Activated CD8-positive, alpha-beta memory T cell treated with anti-CD3 and anti-CD28 coated beads, Interleukin-2, amount 10 ng/mL, durations not matched to agents 7 days and 5 days (primary cell): ENCODE data around the gene CARMIL1. TPM values are rescaled to one million over a fixed set of nuclear protein-coding genes. Genes with fewer than 3 reads are reported as not detected.
"Not testable (repeated sequence)": the region's sequence is repeated elsewhere in the genome, so short reads cannot be mapped to it uniquely, and the experiment has no call there.

Experiments used
- ATAC-seq: fragments of 150-1000 bp; cut with Tn5 transposase; one replicate; pipeline ENCODE4 v1.10.0; 2021; ENCODE audit warnings: moderate library complexity
- CTCF ChIA-PET: fragments of 350-600 bp; sonication (Branson Sonifier 250); formaldehyde crosslinking; loops from one replicate; lab custom pipeline; 2021; ENCODE audit warnings: antibody characterized with exemption; lab: Charles Lee
- DNase-seq: peaks from one replicate; pipeline ENCODE4 v3.0.0-alpha.2; 2020
- H3K27ac Mint-ChIP-seq: one replicate; pipeline ENCODE4 v1.8.0; 2021; ENCODE audit warnings: mild to moderate bottlenecking, mixed read lengths
- H3K27me3 Mint-ChIP-seq: one replicate; pipeline ENCODE4 v1.8.0; 2021; ENCODE audit warnings: mixed read lengths
- H3K36me3 Mint-ChIP-seq: one replicate; pipeline ENCODE4 v1.8.0; 2021; ENCODE audit warnings: mild to moderate bottlenecking, mixed read lengths
- H3K4me1 Mint-ChIP-seq: one replicate; pipeline ENCODE4 v1.8.0; 2021; ENCODE audit warnings: mixed read lengths
- H3K4me3 Mint-ChIP-seq: one replicate; pipeline ENCODE4 v1.8.0; 2021; ENCODE audit warnings: mild to moderate bottlenecking, moderate library complexity, mixed read lengths
- H3K9me3 Mint-ChIP-seq: one replicate; pipeline ENCODE4 v1.8.0; 2022; ENCODE audit warnings: low read depth, mixed read lengths
- total RNA-seq, 2 experiments: library from RNA; stranded (reverse); gene quantifications; one replicate each; pipeline ENCODE4 v1.2.3, GENCODE V29; 2021

The CARMIL1 gene
- total RNA-seq, 2 experiments from 2014 or later: 3.4 to 3.8 TPM

DNA sequence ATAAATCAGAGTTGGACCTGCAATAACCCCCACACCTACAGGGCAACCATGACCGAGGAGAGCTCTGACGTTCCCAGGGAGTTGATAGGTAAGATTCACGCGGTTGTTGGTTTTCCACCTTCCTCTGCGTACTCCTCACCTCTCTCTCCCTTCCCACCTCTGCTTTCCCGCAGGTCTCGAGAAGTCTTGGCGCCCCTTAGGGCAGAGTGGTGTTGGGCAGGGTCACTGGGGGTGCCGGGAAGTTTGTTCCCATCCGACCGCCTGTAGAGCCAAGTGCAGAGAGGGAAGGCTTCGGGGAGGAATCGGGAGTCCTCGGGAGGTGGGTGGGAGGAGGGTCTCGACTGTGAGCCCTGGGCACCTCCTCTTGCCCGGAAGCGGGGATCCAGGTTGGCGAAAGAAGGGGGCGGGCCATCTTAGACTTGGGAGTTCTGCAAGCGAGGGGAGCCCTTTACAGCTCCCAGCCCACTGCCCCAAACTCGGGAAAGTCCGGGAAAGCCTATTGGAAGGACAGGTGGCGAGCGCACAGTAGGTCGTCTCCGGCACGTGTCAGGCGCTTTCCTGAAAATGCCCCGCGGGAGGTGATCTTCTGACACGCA is 672 bp downstream of the CARMIL1 start:
- peaks cover 18% of the 10 kb centered on the region for H3K27me3 Mint-ChIP-seq
- DNase-seq: peak; percentile 42
- no peak overlapping the region for H3K27ac Mint-ChIP-seq
- peak; percentile 4 for ATAC-seq
- CTCF ChIA-PET: interaction anchor here (0.6 to 4.7 kb wide), 25 partner anchors 8 to 509 kb away, joined by 3 to 104 read pairs (median 5); no protein-coding TSS in a partner anchor
- H3K9me3 Mint-ChIP-seq: no peaks in the 10 kb centered on the region
- H3K36me3 Mint-ChIP-seq: no peaks in the 10 kb centered on the region
- H3K4me1 Mint-ChIP-seq: peaks cover 20% of the 10 kb centered on the region
- peak overlapping the region; percentile 76 for H3K4me3 Mint-ChIP-seq

DNA sequence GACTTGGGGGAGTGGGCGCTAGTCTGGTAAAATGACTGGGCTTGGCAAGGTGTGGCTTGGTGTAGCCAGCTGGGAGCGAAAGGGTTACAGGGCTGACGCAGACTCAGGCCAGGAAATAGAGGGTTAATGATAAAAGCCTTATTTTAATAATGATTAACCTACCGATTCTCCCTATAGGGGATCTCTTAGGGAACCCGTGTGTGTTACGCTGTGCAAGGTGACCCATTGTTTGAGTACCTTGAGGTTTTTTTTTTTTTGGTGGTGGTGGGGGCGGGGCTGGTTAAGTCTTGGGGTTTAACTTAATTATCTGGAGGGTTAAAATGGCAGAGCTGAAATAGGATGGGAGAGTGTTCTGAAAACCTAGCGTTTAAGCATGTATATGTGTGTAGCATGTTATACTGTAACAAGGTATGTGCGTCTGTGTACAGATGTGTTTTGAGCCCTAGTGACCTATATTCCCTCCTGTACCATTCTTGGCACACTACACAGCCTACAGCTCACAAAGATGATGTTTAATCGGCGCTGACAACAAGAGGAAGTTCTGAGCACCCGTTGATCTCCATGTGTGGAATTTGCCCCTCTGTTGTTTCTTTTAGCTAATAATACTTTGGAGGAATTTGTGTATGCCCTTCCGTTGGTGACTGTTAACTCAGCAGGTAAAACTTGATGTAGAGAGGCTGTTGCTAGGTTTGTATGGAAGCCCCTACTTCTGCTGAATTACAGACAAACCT is 1.3 kb downstream of the CARMIL1 start:
- CTCF ChIA-PET: interaction anchor here (2.0 to 4.7 kb wide), 8 partner anchors 8 to 276 kb away, joined by 9 to 104 read pairs (median 16); no protein-coding TSS in a partner anchor
- Mint-ChIP-seq H3K9me3 (no peaks in the 10 kb centered on the region), H3K4me1 (peaks cover 20% of the 10 kb centered on the region), H3K4me3 (peak overlapping the region; percentile 76), H3K36me3 (no peaks in the 10 kb centered on the region), H3K27me3 (peaks cover 18% of the 10 kb centered on the region), H3K27ac (no peak overlapping the region)
- no peak for ATAC-seq
- DNase-seq: peak; percentile 42

DNA sequence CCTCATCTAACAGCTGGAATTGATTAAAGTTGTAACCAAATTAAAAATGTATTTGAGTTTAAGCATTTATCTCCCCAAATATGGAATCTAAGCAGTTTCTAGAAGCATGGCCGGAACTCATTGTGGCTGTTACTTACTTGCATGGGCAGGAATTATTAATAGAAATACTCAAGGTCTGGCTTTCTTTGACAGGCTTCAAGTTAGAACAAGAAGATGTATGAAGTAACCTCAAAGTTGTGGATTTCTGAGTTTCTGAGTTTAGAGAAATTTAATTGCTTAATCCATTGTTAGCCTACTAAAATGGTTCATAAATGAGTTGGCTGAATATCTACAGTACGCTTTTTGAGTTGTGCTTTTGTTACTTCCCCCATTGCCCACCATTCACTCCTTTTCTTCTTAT is 7.7 kb downstream of the CARMIL1 start:
- no peaks in the 10 kb centered on the region for H3K36me3 Mint-ChIP-seq
- DNase-seq: no peak
- no peak overlapping the region for H3K4me3 Mint-ChIP-seq
- CTCF ChIA-PET: interaction anchor here (3.8 kb wide), 1 partner anchor 8 kb away, joined by 12 read pairs; the partner anchor contains the start of gene CARMIL1
- H3K27ac Mint-ChIP-seq: no peak overlapping the region
- no peaks in the 10 kb centered on the region for H3K4me1 Mint-ChIP-seq
- H3K27me3 Mint-ChIP-seq: no peaks in the 10 kb centered on the region
- ATAC-seq: no peak
- no peaks in the 10 kb centered on the region for H3K9me3 Mint-ChIP-seq

GRCh38 chr6:25287941-25288340 is 8.8 kb downstream of the CARMIL1 start:
- CTCF ChIA-PET: interaction anchor here (0.9 to 3.8 kb wide), 4 partner anchors 9 to 65 kb away, joined by 3 to 12 read pairs (median 4); partner anchors contain the start of gene CARMIL1
- no peaks in the 10 kb centered on the region for H3K4me1 Mint-ChIP-seq
- no peak for ATAC-seq
- DNase-seq: no peak
- no peaks in the 10 kb centered on the region for H3K27me3 Mint-ChIP-seq
- no peaks in the 10 kb centered on the region for H3K9me3 Mint-ChIP-seq
- H3K4me3 Mint-ChIP-seq: no peak overlapping the region
- no peak overlapping the region for H3K27ac Mint-ChIP-seq
- H3K36me3 Mint-ChIP-seq: no peaks in the 10 kb centered on the region

- CTCF ChIA-PET: interaction anchor here (1.1 to 3.8 kb wide), 3 partner anchors 9 to 65 kb away, joined by 3 to 12 read pairs (median 4); partner anchors contain the start of gene CARMIL1
- Mint-ChIP-seq H3K27ac (no peak overlapping the region), H3K36me3 (no peaks in the 10 kb centered on the region), H3K4me3 (no peak overlapping the region), H3K9me3 (no peaks in the 10 kb centered on the region), H3K4me1 (no peaks in the 10 kb centered on the region), H3K27me3 (no peaks in the 10 kb centered on the region)
- ATAC-seq (no peak), DNase-seq (no peak)
These were observed 9.3 kb downstream of the CARMIL1 start for GRCh38 chr6:25288518-25288917.

DNA sequence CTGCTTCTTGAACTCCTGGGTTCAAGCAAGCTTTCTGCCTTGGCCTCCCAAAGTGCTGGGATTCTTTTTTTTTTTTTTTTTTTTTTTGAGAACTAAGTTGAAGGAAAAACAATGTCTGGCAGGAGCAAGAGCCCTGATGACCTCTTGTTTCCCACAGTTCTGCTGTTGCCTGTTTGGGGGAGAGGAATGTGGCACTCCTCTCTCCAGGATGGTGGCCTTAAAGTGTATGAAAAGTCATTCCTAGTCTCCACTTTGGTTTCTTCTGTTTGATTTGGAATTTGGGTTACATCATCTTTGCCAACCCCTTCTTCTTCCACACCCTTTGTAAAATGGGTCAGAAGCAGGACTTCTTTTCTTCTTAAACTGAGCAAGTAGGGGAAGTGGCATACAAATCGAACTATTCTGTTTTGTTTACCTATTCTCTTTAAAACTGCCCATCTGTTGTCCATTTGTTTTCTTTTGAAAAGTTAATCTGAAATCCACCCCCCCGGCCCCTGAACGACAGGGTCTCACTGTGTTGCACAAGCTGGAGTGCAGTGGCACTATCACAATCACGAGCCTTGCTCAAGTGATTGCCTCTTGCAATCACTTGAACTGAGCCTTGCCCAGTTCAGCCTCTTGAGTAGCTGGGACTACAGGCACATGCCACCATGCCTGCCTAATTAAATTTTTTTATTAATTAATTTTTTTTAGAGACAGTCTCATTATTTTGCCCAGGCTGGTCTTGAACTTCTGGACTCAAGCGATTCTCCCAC is 11.3 kb downstream of the CARMIL1 start:
- Mint-ChIP-seq H3K27ac (no peak overlapping the region), H3K9me3 (no peaks in the 10 kb centered on the region), H3K27me3 (no peaks in the 10 kb centered on the region), H3K4me1 (no peaks in the 10 kb centered on the region), H3K36me3 (no peaks in the 10 kb centered on the region), H3K4me3 (no peak overlapping the region)
- ATAC-seq (no peak), DNase-seq (no peak)
- CTCF ChIA-PET: no interaction called here

DNA sequence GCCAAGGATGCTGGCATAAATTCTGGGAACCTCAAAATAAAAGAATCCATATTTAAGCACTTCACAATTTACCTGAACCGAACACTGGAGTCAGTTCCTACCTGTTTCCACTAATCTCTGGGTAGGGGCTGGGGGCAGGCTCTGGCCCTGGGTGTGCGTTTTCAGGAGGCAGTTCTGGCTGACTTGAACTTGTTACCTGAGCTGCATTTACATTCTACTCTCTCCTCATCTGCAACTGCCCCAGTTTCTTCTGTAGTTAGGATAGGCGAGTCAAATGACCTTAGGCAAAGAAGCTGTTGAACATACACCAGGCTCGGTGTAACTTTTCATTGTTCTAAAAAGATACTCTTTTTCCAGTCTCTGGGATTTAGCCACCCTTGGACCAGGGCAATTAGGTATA is 13.2 kb downstream of the CARMIL1 start:
- Mint-ChIP-seq H3K27ac (no peak overlapping the region), H3K36me3 (no peaks in the 10 kb centered on the region), H3K4me3 (no peak overlapping the region), H3K9me3 (no peaks in the 10 kb centered on the region), H3K4me1 (no peaks in the 10 kb centered on the region), H3K27me3 (no peaks in the 10 kb centered on the region)
- CTCF ChIA-PET: interaction anchor here (2.1 kb wide), 1 partner anchor 14 kb away, joined by 5 read pairs; no protein-coding TSS in a partner anchor
- DNase-seq (no peak), ATAC-seq (no peak)

DNA sequence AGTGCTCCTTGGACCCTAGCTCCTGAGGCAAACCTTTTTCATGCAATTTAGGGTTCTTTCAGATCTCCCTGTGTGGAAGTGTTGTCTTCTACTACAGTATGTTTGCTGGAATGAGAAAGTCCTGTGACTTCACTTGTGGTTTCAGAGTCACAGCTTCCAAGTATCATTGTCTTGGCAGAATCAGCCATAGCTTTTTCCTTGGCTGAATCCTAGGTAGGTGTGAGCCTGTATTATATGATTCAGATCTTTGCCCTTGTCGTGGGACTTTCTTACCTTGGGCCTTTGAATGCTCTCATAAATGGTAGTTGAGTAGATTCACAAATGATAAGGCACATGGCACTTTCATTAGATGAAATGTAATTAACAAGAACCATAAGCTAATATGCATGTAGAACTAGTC is 16.5 kb downstream of the CARMIL1 start:
- no peaks in the 10 kb centered on the region for H3K27me3 Mint-ChIP-seq
- no peaks in the 10 kb centered on the region for H3K9me3 Mint-ChIP-seq
- no peak overlapping the region for H3K4me3 Mint-ChIP-seq

GRCh38 chr6:25296217-25296905 is 17.2 kb downstream of the CARMIL1 start:
- Mint-ChIP-seq H3K27me3 (no peaks in the 10 kb centered on the region), H3K36me3 (no peaks in the 10 kb centered on the region), H3K9me3 (no peaks in the 10 kb centered on the region), H3K4me3 (no peak overlapping the region), H3K27ac (no peak overlapping the region), H3K4me1 (no peaks in the 10 kb centered on the region)
- ATAC-seq: no peak
- no peak for DNase-seq
- CTCF ChIA-PET: no interaction called here

More for the DNA sequence above, 16.5 kb downstream of the CARMIL1 start:
- no peaks in the 10 kb centered on the region for H3K36me3 Mint-ChIP-seq
- H3K27ac Mint-ChIP-seq: no peak overlapping the region
- ATAC-seq: no peak
- CTCF ChIA-PET: no interaction called here
- H3K4me1 Mint-ChIP-seq: no peaks in the 10 kb centered on the region
- DNase-seq: no peak

- CTCF ChIA-PET: no interaction called here
- Mint-ChIP-seq H3K9me3 (no peaks in the 10 kb centered on the region), H3K36me3 (no peaks in the 10 kb centered on the region), H3K27me3 (no peaks in the 10 kb centered on the region), H3K4me1 (no peaks in the 10 kb centered on the region), H3K4me3 (no peak overlapping the region), H3K27ac (no peak overlapping the region)
- DNase-seq: no peak
- ATAC-seq: no peak
These were observed 17.9 kb downstream of the CARMIL1 start for GRCh38 chr6:25297039-25297441.

GRCh38 chr6:25297823-25298522 is 18.8 kb downstream of the CARMIL1 start:
- Mint-ChIP-seq H3K4me1 (no peaks in the 10 kb centered on the region), H3K4me3 (no peak overlapping the region), H3K9me3 (no peaks in the 10 kb centered on the region), H3K27ac (no peak overlapping the region), H3K27me3 (no peaks in the 10 kb centered on the region), H3K36me3 (no peaks in the 10 kb centered on the region)
- DNase-seq (no peak), ATAC-seq (no peak)
- CTCF ChIA-PET: no interaction called here

DNA sequence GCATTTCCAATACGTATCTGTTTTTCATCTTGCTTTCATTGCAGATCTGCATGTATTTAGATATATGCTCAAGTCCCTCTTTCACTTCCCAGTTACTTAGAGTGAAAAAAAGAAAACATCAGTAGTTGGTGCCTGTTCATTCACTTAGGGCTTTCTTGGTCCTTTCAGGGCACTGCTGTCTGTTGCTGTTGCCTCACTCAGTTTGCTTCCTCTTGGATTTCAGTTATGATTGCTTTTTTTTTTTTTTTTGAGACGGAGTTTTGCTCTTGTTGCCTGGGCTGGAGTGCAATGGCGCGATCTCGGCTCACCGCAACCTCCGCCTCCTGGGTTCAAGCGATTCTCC is 19.3 kb downstream of the CARMIL1 start:
- H3K4me1 Mint-ChIP-seq, CTCF ChIA-PET, ATAC-seq, H3K4me3 Mint-ChIP-seq, H3K36me3 Mint-ChIP-seq, H3K9me3 Mint-ChIP-seq, DNase-seq, H3K27ac Mint-ChIP-seq, H3K27me3 Mint-ChIP-seq: not testable (repeated sequence)
